Activated CD4-positive, alpha-beta T cell treated with anti-CD3 and anti-CD28 coated beads for 36 hours (primary cell): ENCODE measurements around the gene HYCC1. TPM values are rescaled to one million over a fixed set of nuclear protein-coding genes. Genes with fewer than 3 reads are reported as not detected.
"Not testable (repeated sequence)": the region's sequence is repeated elsewhere in the genome, so short reads cannot be mapped to it uniquely, and the experiment has no call there.

ENCODE experiments used
- ATAC-seq: fragments of 200-7000 bp; cut with Tn5 transposase; one replicate; pipeline ENCODE4 v1.10.0; 2021; ENCODE audit warnings: mild to moderate bottlenecking, moderate library complexity
- CTCF ChIA-PET: fragments of 350-600 bp; sonication (Branson Sonifier 250); formaldehyde crosslinking; loops from one replicate; lab custom pipeline; 2021; ENCODE audit warnings: antibody characterized with exemption; lab: Charles Lee
- POLR2A ChIA-PET: fragments of 350-600 bp; sonication (Branson Sonifier 250); formaldehyde crosslinking; loops from one replicate; lab custom pipeline; 2021; ENCODE audit warnings: antibody characterized with exemption, inconsistent platforms; lab: Charles Lee
- DNase-seq: peaks from one replicate; pipeline ENCODE4 v3.0.0-alpha.2; 2020
- H3K27ac Mint-ChIP-seq: one replicate; pipeline ENCODE4 v1.8.0; 2021; ENCODE audit warnings: mixed read lengths
- H3K27me3 Mint-ChIP-seq: one replicate; pipeline ENCODE4 v1.8.0; 2021; ENCODE audit warnings: mixed read lengths
- H3K36me3 Mint-ChIP-seq: one replicate; pipeline ENCODE4 v1.8.0; 2021; ENCODE audit warnings: low read depth, mixed read lengths
- H3K4me1 Mint-ChIP-seq: one replicate; pipeline ENCODE4 v1.8.0; 2021; ENCODE audit warnings: mixed read lengths
- H3K4me3 Mint-ChIP-seq: one replicate; pipeline ENCODE4 v1.8.0; 2021; ENCODE audit warnings: mild to moderate bottlenecking, moderate library complexity, mixed read lengths
- H3K9me3 Mint-ChIP-seq: one replicate; pipeline ENCODE4 v1.8.0; 2021; ENCODE audit warnings: low read depth, mixed read lengths
- intact Hi-C, 2 experiments: fragments of 100-400 bp; cut with DNase I in 1 of 2; cut with micrococcal nuclease in 1 of 2; formaldehyde crosslinking; loops; one replicate each; pipeline versions ENCODE4 v1.14.2 to v1.15.1; 2022 to 2024; cut with DNase I, micrococcal nuclease
- total RNA-seq, 2 experiments: library from RNA; stranded (reverse); gene quantifications; one replicate each; pipeline ENCODE4 v1.2.3, GENCODE V29; 2021

The HYCC1 gene
- 10 to 100 TPM; 19.2 to 23.9 TPM for total RNA-seq

DNA sequence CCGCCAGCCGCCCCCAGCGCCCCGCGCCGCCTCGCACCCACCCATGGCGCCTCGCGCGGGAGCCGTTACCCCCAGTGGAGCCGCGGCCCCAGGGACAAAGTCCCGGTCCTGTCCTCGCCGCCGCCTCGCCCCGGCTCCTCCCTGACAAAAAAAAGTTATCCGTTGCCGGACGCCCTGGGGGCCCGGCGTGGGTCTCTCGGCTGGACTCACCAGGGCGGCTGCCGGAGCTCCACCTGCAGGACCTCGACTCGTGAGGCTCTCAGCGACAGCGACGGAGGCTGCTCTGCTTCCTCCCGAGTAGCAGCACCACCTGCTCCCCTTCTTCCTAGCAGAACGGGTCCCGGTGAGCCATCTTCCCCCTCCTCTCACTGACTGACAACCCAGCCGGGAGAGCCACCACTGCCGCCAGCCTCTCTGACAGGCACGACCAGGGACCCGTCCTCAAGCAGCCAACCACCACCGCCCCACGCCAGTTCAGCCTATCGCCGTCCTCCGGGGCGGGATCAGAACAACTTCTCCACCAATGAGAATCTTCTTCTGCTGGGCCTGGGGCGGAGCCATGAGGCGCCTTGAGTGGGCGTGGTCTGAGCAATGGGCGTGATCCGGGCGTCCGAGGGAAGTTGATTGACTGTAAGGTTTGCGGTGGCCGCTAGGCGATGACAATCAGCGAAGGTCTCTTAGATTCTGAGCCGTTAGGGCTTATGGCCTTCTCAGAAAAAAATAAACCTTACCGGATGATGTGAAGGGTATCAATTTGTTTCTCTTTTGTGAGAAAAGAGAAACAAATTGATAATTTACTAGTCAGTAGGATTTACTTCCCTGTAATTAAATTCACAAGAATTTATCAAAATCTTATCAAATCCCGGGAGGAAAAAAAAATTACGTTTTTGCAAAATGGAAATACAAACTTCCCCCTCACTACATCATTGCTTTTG is at the start of gene HYCC1:
Gene HYCC1, minus strand, starts transcription at position 416 of the 935 bp plus-strand sequence. CDS start 23,019 bp downstream, outside the sequence.
- DNase-seq (peak; percentile 99), ATAC-seq (peak; percentile 99)
- H3K27me3 Mint-ChIP-seq, result peaks cover 3% of the 10 kb centered on the region
- no peaks in the 10 kb centered on the region for H3K9me3 Mint-ChIP-seq
- H3K4me1 Mint-ChIP-seq, result peaks cover 24% of the 10 kb centered on the region
- H3K4me3 Mint-ChIP-seq, result peak within 1 kb of the TSS; percentile 92
- POLR2A ChIA-PET, result interaction anchor here (0.6 kb wide), 1 partner anchor 34 kb away, joined by 3 read pairs; no protein-coding TSS in a partner anchor
- CTCF ChIA-PET, result interaction anchor here (0.7 to 6.3 kb wide), 2 partner anchors 41 to 93 kb away, joined by 4 to 34 read pairs; no protein-coding TSS in a partner anchor
- intact Hi-C loops, result loop anchor here (1.0 to 5.0 kb wide), 14 partner anchors 41 to 1587 kb away; partner anchors contain the start of genes KLHL7 (in 2 of the 2), TOMM7 (in 2 of the 2), CCDC126 (in 1 of the 2) and IGF2BP3 (in 1 of the 2)
- peak within 1 kb of the TSS; percentile 83 for H3K27ac Mint-ChIP-seq
- H3K36me3 Mint-ChIP-seq, result no peaks in the 10 kb centered on the region

DNA sequence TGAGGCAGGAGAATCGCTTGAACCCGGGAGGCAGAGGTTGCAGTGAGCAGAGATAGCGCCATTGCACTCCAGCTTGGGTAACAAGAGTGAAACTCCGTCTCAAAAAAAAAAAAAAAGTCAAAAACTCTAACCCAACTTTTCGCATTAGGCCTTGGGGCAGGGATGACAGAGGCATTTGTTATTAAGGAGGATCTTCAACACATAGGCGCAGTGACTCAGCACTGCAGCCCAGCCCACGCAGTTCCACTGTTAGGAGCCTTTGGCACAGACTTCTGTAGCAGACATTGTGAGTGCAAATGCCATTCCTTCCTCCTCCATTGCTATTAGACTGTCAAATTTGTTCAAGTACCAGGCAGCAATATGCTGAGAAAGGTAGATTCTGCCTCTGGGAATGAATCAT is 48.5 kb upstream of the HYCC1 start:
- Mint-ChIP-seq H3K36me3 (no peaks in the 10 kb centered on the region), H3K4me1 (no peaks in the 10 kb centered on the region), H3K27ac (no peak overlapping the region), H3K4me3 (no peak overlapping the region), H3K9me3 (no peaks in the 10 kb centered on the region), H3K27me3 (peaks cover 2% of the 10 kb centered on the region)
- intact Hi-C loops, result no loop called here
- DNase-seq, result peak; percentile 18
- CTCF ChIA-PET, result no interaction called here
- no peak for ATAC-seq
- POLR2A ChIA-PET, result no interaction called here

DNA sequence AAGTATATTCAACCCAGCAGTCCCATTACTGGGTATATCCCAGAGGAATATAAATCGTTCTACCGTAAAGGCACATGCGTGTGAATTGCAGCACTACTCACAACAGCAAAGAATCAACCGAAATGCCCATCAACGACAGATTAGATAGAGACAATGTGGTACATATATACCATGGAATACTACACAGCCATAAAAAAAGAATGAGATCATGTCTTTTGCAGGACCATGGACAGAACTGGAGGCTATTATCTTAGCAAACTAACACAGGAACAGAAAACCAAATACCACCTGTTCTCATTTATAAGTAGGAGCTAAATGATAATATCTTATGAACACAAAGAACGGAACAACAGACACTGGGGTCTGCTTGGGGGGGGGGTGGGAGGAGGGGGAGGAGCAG is 47.4 kb upstream of the HYCC1 start:
- DNase-seq (no peak), ATAC-seq (no peak)
- Mint-ChIP-seq H3K36me3 (no peaks in the 10 kb centered on the region), H3K9me3 (no peaks in the 10 kb centered on the region), H3K27me3 (no peaks in the 10 kb centered on the region), H3K27ac (no peak overlapping the region), H3K4me3 (no peak overlapping the region), H3K4me1 (no peaks in the 10 kb centered on the region)
- POLR2A ChIA-PET, result no interaction called here
- CTCF ChIA-PET, result interaction anchor here (1.2 kb wide), 1 partner anchor 501 kb away, joined by 4 read pairs; no protein-coding TSS in a partner anchor
- intact Hi-C loops, result no loop called here

DNA sequence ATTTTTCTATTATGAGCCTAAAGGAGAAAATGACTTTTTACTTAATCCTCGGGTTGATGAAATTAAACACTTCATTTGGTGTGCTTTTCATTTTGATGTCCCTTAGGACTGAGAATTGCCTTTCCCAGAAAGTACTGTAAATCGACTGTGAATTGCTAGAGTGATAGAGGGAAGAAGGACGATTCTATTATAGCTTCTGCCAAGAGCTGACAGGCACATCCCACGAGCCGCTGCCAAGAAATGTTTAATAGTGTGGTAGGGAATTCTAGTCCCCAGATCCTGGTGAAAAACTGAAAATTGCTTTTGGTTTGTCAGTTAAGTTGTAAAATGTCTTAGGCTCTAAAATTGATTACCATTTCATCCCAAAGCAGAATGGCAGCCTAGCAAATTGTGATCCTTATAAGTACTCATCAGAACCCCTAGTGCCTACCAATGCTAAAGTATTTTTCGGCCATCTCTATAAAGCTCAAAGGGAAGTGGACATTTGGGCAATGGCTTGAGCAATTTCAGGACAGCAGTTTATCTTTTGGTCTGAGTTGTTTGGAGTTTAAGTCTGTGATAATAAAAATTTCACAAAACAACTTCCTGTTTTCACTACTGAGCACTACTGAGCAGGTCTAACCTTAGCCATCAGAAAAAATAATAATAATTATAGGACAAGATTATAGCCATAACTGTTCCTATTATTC is 44.6 kb upstream of the HYCC1 start:
- Mint-ChIP-seq H3K36me3 (no peaks in the 10 kb centered on the region), H3K9me3 (no peaks in the 10 kb centered on the region), H3K4me3 (no peak overlapping the region), H3K27me3 (no peaks in the 10 kb centered on the region), H3K4me1 (peaks cover 2% of the 10 kb centered on the region), H3K27ac (no peak overlapping the region)
- no peak for ATAC-seq
- no peak for DNase-seq
- CTCF ChIA-PET, result interaction anchor here (0.6 to 4.4 kb wide), 6 partner anchors 9 to 500 kb away, joined by 3 to 26 read pairs (median 3); no protein-coding TSS in a partner anchor
- POLR2A ChIA-PET, result no interaction called here
- intact Hi-C loops, result loop anchor here (5.0 to 10.0 kb wide), 3 partner anchors 46 to 334 kb away; partner anchors contain the start of genes HYCC1 (in 1 of the 2) and IL6 (in 1 of the 2)

DNA sequence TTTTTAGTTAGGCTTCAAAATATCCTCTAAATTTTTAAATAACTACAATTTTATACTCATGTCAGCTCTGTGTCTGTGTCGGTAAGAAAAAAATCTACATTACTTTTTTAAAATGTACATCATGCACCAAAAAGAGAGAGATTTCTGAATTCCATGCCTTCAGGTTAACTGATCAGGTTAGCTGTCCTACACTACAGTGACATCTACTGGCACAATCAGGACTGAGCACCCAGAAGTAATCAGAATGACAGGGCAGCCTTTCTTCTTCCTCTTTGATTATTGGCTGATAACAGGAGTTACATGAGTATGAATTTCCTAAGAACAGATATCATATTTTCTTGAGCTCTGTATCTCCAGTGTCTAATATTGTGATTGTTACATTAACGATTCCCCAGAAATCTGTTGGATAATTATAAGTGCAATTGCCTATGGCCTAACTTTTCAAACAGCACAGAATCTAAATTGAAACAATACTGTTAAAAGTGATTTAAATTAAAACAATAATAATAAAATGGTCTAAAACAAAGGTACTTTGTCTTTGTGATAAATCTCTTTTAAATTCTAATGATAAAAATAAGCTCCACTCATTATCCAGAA is 41.8 kb upstream of the HYCC1 start:
- no peaks in the 10 kb centered on the region for H3K9me3 Mint-ChIP-seq
- no peak overlapping the region for H3K4me3 Mint-ChIP-seq
- POLR2A ChIA-PET, result no interaction called here
- DNase-seq (peak; percentile 71), ATAC-seq (peak; percentile 99)
- intact Hi-C loops, result loop anchor here (1.0 to 10.0 kb wide), 9 partner anchors 41 to 495 kb away; partner anchors contain the start of genes HYCC1 (in 2 of the 2), IL6 (in 2 of the 2) and TOMM7 (in 2 of the 2)
- peaks cover 2% of the 10 kb centered on the region for H3K4me1 Mint-ChIP-seq
- no peaks in the 10 kb centered on the region for H3K36me3 Mint-ChIP-seq
- CTCF ChIA-PET, result interaction anchor here (0.6 to 4.5 kb wide), 62 partner anchors 8 to 801 kb away, joined by 3 to 47 read pairs (median 4); partner anchors contain the start of genes HYCC1, IL6 and TOMM7
- H3K27ac Mint-ChIP-seq, result no peak overlapping the region
- no peaks in the 10 kb centered on the region for H3K27me3 Mint-ChIP-seq

DNA sequence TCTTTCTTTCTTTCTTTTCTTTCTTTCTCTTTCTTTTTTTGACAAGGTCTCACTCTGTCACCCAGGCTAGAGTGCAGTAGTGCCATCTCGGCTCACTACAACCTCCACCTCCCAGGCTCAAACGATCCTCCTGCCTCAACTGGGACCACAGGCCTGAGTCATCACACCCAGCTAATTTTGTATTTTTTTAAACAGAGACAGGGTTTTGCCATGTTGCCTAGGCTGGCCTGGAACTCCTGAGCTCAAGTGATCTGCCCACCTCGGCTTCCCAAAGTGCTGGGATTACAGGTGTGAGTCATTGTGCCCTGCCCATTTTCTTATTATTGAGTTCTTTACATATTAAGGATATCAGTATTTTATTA is 37.2 kb upstream of the HYCC1 start:
- H3K9me3 Mint-ChIP-seq, H3K27me3 Mint-ChIP-seq, ATAC-seq, POLR2A ChIA-PET, H3K27ac Mint-ChIP-seq, H3K4me3 Mint-ChIP-seq, H3K4me1 Mint-ChIP-seq, H3K36me3 Mint-ChIP-seq: not testable (repeated sequence)
- DNase-seq, result peak; percentile 25
- intact Hi-C loops, result loop anchor here (5.0 to 10.0 kb wide), 2 partner anchors 326 to 529 kb away; partner anchors contain the start of gene IL6 (in 1 of the 2)
- CTCF ChIA-PET, result interaction anchor here (1.0 to 1.2 kb wide), 2 partner anchors 15 to 491 kb away, joined by 3 read pairs; no protein-coding TSS in a partner anchor

DNA sequence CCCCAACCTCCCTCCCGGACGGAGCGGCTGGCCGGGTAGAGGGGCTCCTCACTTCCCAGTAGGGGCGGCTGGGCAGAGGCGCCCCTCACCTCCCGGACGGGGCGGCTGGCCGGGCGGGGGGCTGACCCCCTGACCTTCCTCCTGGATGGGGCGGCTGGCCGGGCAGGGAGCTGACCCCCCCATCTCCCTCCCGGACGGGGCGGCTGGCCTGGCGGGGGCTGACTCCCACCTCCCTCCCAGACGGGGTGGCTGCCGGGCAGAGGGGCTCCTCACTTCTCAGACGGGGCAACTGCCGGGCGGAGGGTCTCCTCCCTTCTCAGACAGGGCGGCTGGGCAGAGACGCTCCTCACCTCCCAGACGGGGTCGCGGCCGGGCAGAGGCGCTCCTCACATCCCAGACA is 32.4 kb upstream of the HYCC1 start:
- DNase-seq, intact Hi-C loops, POLR2A ChIA-PET, H3K27me3 Mint-ChIP-seq, CTCF ChIA-PET, H3K27ac Mint-ChIP-seq, ATAC-seq, H3K4me1 Mint-ChIP-seq, H3K4me3 Mint-ChIP-seq, H3K9me3 Mint-ChIP-seq, H3K36me3 Mint-ChIP-seq: not testable (repeated sequence)

DNA sequence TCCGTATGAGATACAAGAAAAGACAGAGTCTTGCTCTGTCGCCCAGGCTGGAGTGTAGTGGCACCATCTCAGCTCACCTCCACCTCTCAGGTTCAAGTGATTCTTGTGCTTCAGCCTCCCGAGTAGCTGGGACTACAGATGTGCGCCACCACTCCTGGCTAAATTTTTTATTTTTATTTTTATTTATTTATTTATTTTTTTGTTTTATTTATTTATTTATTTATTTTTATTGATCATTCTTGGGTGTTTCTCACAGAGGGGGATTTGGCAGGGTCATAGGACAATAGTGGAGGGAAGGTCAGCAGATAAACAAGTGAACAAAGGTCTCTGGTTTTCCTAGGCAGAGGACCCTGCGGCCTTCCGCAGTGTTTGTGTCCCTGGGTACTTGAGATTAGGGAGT is 31.2 kb upstream of the HYCC1 start:
- H3K4me1 Mint-ChIP-seq, ATAC-seq, POLR2A ChIA-PET, DNase-seq, H3K36me3 Mint-ChIP-seq, H3K4me3 Mint-ChIP-seq, H3K9me3 Mint-ChIP-seq, H3K27me3 Mint-ChIP-seq, intact Hi-C loops, H3K27ac Mint-ChIP-seq: not testable (repeated sequence)
- CTCF ChIA-PET, result interaction anchor here (2.8 kb wide), 1 partner anchor 10 kb away, joined by 23 read pairs; no protein-coding TSS in a partner anchor

DNA sequence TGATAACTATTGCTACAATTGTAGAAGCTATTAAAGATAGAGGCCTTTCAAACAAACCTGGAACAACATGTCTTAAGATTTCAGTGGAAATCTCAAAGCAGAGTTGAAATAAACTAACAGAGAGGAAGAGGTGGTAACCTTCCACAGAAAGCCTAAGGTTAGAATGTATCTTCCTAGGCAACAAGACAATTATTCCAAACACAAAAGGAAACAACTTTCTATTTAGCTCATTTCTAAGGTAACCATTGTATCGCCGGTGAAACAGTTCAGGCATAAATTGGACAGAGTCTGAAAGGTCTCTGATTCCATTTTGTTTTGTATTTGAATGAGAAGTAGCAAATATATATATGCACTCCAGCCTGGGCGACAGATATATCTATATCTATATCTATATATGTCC is 30.7 kb upstream of the HYCC1 start:
- Mint-ChIP-seq H3K4me3 (no peak overlapping the region), H3K4me1 (no peaks in the 10 kb centered on the region), H3K27ac (no peak overlapping the region), H3K36me3 (no peaks in the 10 kb centered on the region), H3K27me3 (no peaks in the 10 kb centered on the region), H3K9me3 (no peaks in the 10 kb centered on the region)
- ChIA-PET POLR2A (no interaction called here), CTCF (interaction anchor here (1.0 to 2.8 kb wide), 2 partner anchors 9 to 11 kb away, joined by 4 to 23 read pairs; no protein-coding TSS in a partner anchor)
- ATAC-seq, result no peak
- DNase-seq, result no peak
- intact Hi-C loops, result no loop called here

DNA sequence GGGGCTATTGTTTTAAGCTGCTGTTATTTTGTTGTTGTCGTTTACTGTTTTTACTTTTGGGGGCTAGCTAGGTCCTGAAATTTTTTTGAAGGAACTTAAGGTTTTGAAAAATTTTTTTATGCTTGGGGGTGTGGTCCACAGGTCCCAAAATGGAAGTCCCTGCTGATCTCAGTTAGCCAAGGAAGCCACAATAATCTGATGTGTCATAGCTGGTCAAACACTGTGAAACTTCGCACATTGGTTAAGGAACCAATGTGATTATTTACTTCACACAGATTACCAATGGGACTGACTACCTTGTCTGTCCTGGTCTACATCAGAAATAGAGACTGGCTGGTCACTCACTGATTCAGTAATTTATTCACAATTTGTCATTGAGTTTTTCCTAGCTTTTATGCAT is 29.5 kb upstream of the HYCC1 start:
- ChIA-PET POLR2A (interaction anchor here (0.6 to 0.7 kb wide), 2 partner anchors 311 to 608 kb away, joined by 3 read pairs; no protein-coding TSS in a partner anchor), CTCF (interaction anchor here (0.5 to 2.8 kb wide), 6 partner anchors 10 to 272 kb away, joined by 3 to 23 read pairs (median 4); no protein-coding TSS in a partner anchor)
- Mint-ChIP-seq H3K36me3 (no peaks in the 10 kb centered on the region), H3K27ac (no peak overlapping the region), H3K27me3 (no peaks in the 10 kb centered on the region), H3K4me1 (no peaks in the 10 kb centered on the region), H3K4me3 (no peak overlapping the region), H3K9me3 (no peaks in the 10 kb centered on the region)
- DNase-seq (no peak), ATAC-seq (no peak)
- intact Hi-C loops, result no loop called here
